GM23338 (cell line): ENCODE results near the gene MSL1. TPM values are rescaled to one million over a fixed set of nuclear protein-coding genes. Genes with fewer than 3 reads are reported as not detected.

ENCODE experiments used
- ATAC-seq: fragments of 200-7000 bp; cut with Tn5 transposase; 3 replicates; pipeline ENCODE4 v1.9.1; 2020
- DNase-seq: peaks from one replicate; pipeline ENCODE4 v3.0.0-alpha.2; 2015; ENCODE audit warnings: low spot score
- H2AFZ ChIP-seq: fragments of 200-600 bp; sonication (generic); 2 replicates; pipeline ENCODE4 v1.8.0; 2016; ENCODE audit warnings: antibody characterized with exemption, mild to moderate bottlenecking, moderate library complexity
- H3F3A ChIP-seq: fragments of 200-600 bp; sonication (generic); replicated peaks from 2 replicates; pipeline ENCODE4 v1.8.0; 2017; ENCODE audit warnings: antibody characterized with exemption, mixed run types, low read depth
- H3K27ac ChIP-seq: fragments of 200-600 bp; sonication (generic); 2 replicates; pipeline ENCODE4 v1.6.1; 2016; ENCODE audit warnings: low read depth
- H3K27me3 ChIP-seq: fragments of 200-600 bp; sonication (generic); 2 replicates; pipeline ENCODE4 v1.8.0; 2016; ENCODE audit warnings: mild to moderate bottlenecking, mixed run types, moderate library complexity; ENCODE audit not compliant: insufficient read depth
- H3K36me3 ChIP-seq: fragments of 200-600 bp; sonication (generic); 2 replicates; pipeline ENCODE4 v1.8.0; 2016; ENCODE audit warnings: mild to moderate bottlenecking; ENCODE audit not compliant: insufficient read depth
- H3K4me1 ChIP-seq: fragments of 200-600 bp; sonication (generic); 2 replicates; pipeline ENCODE4 v1.8.0; 2016; ENCODE audit warnings: mild to moderate bottlenecking, moderate library complexity; ENCODE audit not compliant: insufficient read depth
- H3K4me2 ChIP-seq: fragments of 200-600 bp; sonication (generic); 2 replicates; pipeline ENCODE4 v1.7.1; 2017; ENCODE audit warnings: mixed run types
- H3K4me3 ChIP-seq: fragments of 200-600 bp; sonication (generic); 2 replicates; pipeline ENCODE4 v1.6.1; 2016; ENCODE audit warnings: mixed run types
- H3K79me2 ChIP-seq: fragments of 200-600 bp; sonication (generic); replicated peaks from 2 replicates; pipeline ENCODE4 v1.8.0; 2017; ENCODE audit warnings: mild to moderate bottlenecking; ENCODE audit not compliant: insufficient read depth
- H3K9me2 ChIP-seq: fragments of 200-600 bp; sonication (generic); 2 replicates; pipeline ENCODE4 v1.8.0; 2017; ENCODE audit not compliant: insufficient read depth
- H4K20me1 ChIP-seq: fragments of 200-600 bp; sonication (generic); replicated peaks from 2 replicates; pipeline ENCODE4 v1.8.0; 2017; ENCODE audit warnings: mild to moderate bottlenecking; ENCODE audit not compliant: insufficient read depth
- H3K27ac Mint-ChIP-seq: 2 replicates; pipeline ENCODE4 v1.8.0; 2020; ENCODE audit warnings: inconsistent platforms, mild to moderate bottlenecking, moderate library complexity, mixed read lengths
- H3K27me3 Mint-ChIP-seq: 3 replicates; pipeline ENCODE4 v1.8.0; 2022; ENCODE audit warnings: low read depth, mild to moderate bottlenecking, moderate library complexity, mixed read lengths, inconsistent platforms; ENCODE audit not compliant: insufficient read depth, poor library complexity
- H3K36me3 Mint-ChIP-seq: 3 replicates; pipeline ENCODE4 v1.8.0; 2021; ENCODE audit warnings: low read depth, mild to moderate bottlenecking, inconsistent platforms, moderate library complexity, mixed read lengths
- H3K4me1 Mint-ChIP-seq: 3 replicates; pipeline ENCODE4 v1.8.0; 2020; ENCODE audit warnings: mild to moderate bottlenecking, inconsistent platforms, mixed read lengths
- H3K4me3 Mint-ChIP-seq: 3 replicates; pipeline ENCODE4 v1.8.0; 2021; ENCODE audit warnings: moderate library complexity, mild to moderate bottlenecking, inconsistent platforms, mixed read lengths
- H3K9me3 Mint-ChIP-seq: 3 replicates; pipeline ENCODE4 v1.8.0; 2020; ENCODE audit warnings: moderate library complexity, mild to moderate bottlenecking, inconsistent platforms, mixed read lengths
- CREB1 ChIP-seq: fragments of 250-450 bp; sonication (Bioruptor Pico); IDR thresholded peaks from 2 replicates; pipeline ENCODE4 v1.5.0; 2020; ENCODE audit warnings: low read depth, mild to moderate bottlenecking, moderate library complexity
- EZH2phosphoT487 ChIP-seq: fragments of 200-600 bp; sonication (generic); IDR thresholded peaks from one replicate; pipeline ENCODE4 v1.8.1; 2018; ENCODE audit warnings: antibody characterized with exemption; ENCODE audit not compliant: unreplicated experiment
- NANOG ChIP-seq: IDR thresholded peaks from 2 replicates; pipeline ENCODE4 v1.6.1; 2016; ENCODE audit warnings: antibody characterized with exemption, borderline replicate concordance
- polyA plus RNA-seq: library from polyadenylated mRNA; unstranded; fragments of >200 nt; fragmentation: Nextera tagmentation; extraction: Ambion mirVana; gene quantifications from 2 replicates; pipeline ENCODE4 v1.2.1, GENCODE V29; 2016
- total RNA-seq: library from RNA; depleted of rRNA; stranded (reverse); fragments of >200 nt; shearing (Covaris generic); gene quantifications from 2 replicates; pipeline ENCODE4 v1.2.3, GENCODE V29; 2014
- TF ChIP-seq, protein P1 (sequence below), 2 experiments: fragments of 200-600 bp in 1 of 2; sonication (generic) in 1 of 2; conservative IDR thresholded peaks; 2 replicates each; pipeline versions ENCODE4 v1.5.1 to v1.6.1; 2016 to 2017; ENCODE audit warnings: antibody characterized with exemption in 2 of 2, low read depth in 2 of 2, mild to moderate bottlenecking in 2 of 2, moderate library complexity in 1 of 2
- TF ChIP-seq, protein P2 (sequence below): IDR thresholded peaks from 2 replicates; pipeline ENCODE4 v1.6.1; 2016; ENCODE audit warnings: antibody characterized with exemption
- TF ChIP-seq, protein P3 (sequence below): fragments of 250-450 bp; sonication (Bioruptor Pico); IDR thresholded peaks from 2 replicates; pipeline ENCODE4 v1.5.0; 2020; ENCODE audit warnings: mild to moderate bottlenecking, moderate library complexity

MSL1 gene
- total and polyA plus RNA-seq, 2 experiments from 2014 or later, result 16.2 to 56.5 TPM

DNA sequence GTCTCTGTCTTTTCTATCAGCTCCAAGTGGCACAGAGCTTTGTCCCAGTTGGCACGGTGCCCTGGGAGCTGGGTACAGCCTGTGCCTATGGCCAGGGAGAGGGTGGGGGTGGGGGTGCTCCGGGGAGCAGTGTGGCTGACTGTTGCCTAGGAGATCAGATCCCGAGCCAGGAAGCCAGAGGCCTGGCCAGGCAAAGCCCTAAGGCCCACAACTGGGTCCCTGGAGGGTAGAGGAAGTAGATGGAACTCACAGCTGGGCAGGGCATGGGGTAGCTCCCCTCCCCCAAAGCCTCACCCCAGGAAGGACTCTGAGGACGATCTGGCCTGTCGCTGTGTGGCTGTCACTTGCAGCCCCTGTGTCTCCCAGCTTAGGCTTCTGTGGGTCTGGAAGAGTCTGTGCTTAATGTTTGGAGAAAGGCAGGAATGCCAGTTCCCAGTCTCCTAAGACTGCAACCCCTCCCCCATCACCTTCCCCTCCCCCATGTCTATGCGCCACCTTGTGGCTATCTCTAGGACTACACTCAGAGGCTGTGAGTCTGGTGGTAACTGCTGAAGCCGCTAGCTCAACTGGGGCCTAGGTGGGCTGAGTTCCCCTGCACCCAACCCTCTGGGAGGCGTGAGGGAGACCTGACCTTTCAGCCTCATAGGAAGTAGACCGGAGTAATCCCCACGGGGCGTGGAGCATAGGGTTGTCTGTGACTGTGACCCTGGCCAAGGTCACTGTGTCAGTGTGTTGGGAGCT lies 46.4 kb upstream of the MSL1 start:
- peaks cover 16% of the 10 kb centered on the region for H3K27me3 Mint-ChIP-seq
- peak overlapping the region; percentile 91 for H3K27ac Mint-ChIP-seq
- Histone ChIP-seq H3K4me2 (peak overlapping the region; percentile 78), H2AFZ (peak overlapping the region; percentile 63; the same call in 1 of the 2 replicates), H3K27ac (peak overlapping the region; percentile 69; the same call in 1 of the 2 replicates), H4K20me1 (no peaks in the 10 kb centered on the region), H3K4me3 (peak overlapping the region; percentile 39; the same call in 1 of the 2 replicates), H3F3A (0 out of 2 replicates have a peak, but pooled peaks cover 6% of the 10 kb centered on the region), H3K27me3 (no peaks in the 10 kb centered on the region), H3K79me2 (no peaks in the 10 kb centered on the region; the same call in 1 of the 2 replicates), H3K9me2 (no peaks in the 10 kb centered on the region), H3K4me1 (peaks cover 42% of the 10 kb centered on the region), H3K36me3 (no peaks in the 10 kb centered on the region)
- DNase-seq (peak; percentile 88), ATAC-seq (peak; percentile 79)
- peaks cover 54% of the 10 kb centered on the region for H3K4me1 Mint-ChIP-seq
- TF ChIP-seq, protein P1, sequence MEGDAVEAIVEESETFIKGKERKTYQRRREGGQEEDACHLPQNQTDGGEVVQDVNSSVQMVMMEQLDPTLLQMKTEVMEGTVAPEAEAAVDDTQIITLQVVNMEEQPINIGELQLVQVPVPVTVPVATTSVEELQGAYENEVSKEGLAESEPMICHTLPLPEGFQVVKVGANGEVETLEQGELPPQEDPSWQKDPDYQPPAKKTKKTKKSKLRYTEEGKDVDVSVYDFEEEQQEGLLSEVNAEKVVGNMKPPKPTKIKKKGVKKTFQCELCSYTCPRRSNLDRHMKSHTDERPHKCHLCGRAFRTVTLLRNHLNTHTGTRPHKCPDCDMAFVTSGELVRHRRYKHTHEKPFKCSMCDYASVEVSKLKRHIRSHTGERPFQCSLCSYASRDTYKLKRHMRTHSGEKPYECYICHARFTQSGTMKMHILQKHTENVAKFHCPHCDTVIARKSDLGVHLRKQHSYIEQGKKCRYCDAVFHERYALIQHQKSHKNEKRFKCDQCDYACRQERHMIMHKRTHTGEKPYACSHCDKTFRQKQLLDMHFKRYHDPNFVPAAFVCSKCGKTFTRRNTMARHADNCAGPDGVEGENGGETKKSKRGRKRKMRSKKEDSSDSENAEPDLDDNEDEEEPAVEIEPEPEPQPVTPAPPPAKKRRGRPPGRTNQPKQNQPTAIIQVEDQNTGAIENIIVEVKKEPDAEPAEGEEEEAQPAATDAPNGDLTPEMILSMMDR (conservative IDR thresholded peaks at IDR 0.05; ENCODE audit: low read depth in 2 of 2), result peak; percentile 91 to 92
- TF ChIP-seq CREB1 (CRISPR knock-in tag) (no peak), NANOG (no peak), EZH2phosphoT487 (no peak)
- TF ChIP-seq, protein P2, sequence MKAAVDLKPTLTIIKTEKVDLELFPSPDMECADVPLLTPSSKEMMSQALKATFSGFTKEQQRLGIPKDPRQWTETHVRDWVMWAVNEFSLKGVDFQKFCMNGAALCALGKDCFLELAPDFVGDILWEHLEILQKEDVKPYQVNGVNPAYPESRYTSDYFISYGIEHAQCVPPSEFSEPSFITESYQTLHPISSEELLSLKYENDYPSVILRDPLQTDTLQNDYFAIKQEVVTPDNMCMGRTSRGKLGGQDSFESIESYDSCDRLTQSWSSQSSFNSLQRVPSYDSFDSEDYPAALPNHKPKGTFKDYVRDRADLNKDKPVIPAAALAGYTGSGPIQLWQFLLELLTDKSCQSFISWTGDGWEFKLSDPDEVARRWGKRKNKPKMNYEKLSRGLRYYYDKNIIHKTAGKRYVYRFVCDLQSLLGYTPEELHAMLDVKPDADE, result no peak
- TF ChIP-seq, protein P3, sequence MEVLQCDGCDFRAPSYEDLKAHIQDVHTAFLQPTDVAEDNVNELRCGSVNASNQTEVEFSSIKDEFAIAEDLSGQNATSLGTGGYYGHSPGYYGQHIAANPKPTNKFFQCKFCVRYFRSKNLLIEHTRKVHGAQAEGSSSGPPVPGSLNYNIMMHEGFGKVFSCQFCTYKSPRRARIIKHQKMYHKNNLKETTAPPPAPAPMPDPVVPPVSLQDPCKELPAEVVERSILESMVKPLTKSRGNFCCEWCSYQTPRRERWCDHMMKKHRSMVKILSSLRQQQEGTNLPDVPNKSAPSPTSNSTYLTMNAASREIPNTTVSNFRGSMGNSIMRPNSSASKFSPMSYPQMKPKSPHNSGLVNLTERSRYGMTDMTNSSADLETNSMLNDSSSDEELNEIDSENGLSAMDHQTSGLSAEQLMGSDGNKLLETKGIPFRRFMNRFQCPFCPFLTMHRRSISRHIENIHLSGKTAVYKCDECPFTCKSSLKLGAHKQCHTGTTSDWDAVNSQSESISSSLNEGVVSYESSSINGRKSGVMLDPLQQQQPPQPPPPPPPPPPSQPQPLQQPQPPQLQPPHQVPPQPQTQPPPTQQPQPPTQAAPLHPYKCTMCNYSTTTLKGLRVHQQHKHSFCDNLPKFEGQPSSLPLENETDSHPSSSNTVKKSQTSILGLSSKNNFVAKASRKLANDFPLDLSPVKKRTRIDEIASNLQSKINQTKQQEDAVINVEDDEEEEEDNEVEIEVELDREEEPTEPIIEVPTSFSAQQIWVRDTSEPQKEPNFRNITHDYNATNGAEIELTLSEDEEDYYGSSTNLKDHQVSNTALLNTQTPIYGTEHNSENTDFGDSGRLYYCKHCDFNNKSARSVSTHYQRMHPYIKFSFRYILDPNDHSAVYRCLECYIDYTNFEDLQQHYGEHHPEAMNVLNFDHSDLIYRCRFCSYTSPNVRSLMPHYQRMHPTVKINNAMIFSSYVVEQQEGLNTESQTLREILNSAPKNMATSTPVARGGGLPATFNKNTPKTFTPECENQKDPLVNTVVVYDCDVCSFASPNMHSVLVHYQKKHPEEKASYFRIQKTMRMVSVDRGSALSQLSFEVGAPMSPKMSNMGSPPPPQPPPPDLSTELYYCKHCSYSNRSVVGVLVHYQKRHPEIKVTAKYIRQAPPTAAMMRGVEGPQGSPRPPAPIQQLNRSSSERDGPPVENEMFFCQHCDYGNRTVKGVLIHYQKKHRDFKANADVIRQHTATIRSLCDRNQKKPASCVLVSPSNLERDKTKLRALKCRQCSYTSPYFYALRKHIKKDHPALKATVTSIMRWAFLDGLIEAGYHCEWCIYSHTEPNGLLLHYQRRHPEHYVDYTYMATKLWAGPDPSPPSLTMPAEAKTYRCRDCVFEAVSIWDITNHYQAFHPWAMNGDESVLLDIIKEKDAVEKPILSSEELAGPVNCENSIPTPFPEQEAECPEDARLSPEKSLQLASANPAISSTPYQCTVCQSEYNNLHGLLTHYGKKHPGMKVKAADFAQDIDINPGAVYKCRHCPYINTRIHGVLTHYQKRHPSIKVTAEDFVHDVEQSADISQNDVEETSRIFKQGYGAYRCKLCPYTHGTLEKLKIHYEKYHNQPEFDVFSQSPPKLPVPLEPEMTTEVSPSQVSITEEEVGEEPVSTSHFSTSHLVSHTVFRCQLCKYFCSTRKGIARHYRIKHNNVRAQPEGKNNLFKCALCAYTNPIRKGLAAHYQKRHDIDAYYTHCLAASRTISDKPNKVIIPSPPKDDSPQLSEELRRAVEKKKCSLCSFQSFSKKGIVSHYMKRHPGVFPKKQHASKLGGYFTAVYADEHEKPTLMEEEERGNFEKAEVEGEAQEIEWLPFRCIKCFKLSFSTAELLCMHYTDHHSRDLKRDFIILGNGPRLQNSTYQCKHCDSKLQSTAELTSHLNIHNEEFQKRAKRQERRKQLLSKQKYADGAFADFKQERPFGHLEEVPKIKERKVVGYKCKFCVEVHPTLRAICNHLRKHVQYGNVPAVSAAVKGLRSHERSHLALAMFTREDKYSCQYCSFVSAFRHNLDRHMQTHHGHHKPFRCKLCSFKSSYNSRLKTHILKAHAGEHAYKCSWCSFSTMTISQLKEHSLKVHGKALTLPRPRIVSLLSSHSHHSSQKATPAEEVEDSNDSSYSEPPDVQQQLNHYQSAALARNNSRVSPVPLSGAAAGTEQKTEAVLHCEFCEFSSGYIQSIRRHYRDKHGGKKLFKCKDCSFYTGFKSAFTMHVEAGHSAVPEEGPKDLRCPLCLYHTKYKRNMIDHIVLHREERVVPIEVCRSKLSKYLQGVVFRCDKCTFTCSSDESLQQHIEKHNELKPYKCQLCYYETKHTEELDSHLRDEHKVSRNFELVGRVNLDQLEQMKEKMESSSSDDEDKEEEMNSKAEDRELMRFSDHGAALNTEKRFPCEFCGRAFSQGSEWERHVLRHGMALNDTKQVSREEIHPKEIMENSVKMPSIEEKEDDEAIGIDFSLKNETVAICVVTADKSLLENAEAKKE, result no peak
- H3K36me3 Mint-ChIP-seq, result no peaks in the 10 kb centered on the region; the same call in 2 of the 3 replicates
- H3K4me3 Mint-ChIP-seq, result no peak overlapping the region
- H3K9me3 Mint-ChIP-seq, result no peaks in the 10 kb centered on the region
